GM18868 (cell line): ENCODE data around the gene ARNT2.

Experiments used
- ATAC-seq: cut with Tn5 transposase; IDR thresholded peaks from one replicate; pipeline ENCODE4 v1.9.1; 2021; ENCODE audit warnings: mild to moderate bottlenecking, moderate library complexity; ENCODE audit not compliant: unreplicated experiment

The ARNT2 gene

DNA sequence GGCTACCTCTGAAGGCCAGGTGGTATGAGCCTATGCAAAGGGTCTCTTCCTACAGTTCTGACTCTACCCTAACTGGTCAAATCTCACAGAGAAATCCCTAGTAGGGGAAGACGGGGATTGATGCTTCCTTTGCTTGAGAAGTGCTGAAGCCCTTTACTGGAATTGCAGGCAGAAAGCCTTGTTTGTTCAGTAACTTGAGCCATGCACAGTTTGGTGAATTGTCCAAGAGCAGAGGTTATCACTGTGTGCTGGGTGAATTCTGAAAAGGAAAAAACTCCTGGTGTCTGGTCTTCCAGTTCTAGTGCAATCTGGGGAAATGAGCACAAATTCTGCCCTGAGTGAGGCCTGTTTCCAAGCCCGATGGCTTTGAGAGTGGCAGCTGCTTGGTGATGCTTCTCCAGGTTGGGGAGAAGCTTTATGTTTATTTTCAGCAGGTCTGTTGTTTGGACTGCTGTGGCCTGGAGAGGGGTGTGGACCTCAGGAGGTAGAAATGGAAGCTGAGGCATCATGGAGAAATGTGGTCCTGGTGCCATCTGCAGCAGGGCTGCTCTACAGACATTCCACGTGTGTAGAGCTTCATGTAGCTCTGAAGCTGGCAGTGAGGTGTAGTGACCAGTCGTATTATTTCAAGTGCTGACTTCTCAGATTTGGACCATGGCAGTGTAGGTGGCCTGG lies 60.9 kb downstream of the ARNT2 start:
- ATAC-seq, result no peak

DNA sequence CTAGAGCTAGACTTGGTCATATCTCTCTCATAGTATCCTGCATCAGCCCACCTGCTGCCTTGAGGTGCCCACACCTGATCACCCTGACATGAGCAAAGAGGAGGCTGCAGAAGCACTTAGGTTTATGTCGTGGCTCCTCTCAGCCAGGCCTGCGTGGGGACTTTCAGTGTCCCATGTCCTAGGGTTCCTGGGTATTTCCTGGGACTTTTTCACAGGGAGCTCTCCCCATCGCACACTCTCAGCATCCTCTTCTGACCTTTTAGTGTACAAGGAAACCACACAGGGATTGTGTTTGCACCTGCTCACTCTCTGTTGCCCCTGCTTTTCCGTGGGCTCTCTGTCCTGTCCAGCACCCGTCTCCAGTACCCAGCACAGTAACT lies 61.4 kb downstream of the ARNT2 start:
- ATAC-seq, result no peak

DNA sequence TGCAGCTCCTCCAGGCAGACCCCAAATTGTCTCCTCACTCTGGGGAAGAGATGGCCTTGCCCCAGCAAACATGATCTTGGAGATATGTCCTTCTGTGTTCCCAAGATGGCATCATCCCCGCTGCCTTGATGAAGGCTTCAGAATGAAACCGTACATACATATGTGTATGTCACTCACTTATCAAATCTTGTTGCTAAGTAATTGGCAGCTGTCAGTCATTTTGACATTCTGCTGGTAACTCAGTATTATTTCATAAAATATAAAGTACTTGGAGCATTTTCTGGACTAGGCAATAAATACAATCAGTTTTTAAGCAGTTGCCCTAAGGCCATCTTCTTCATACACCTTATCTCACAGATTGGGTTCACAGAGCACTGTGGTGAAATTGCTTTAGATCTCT lies 62.4 kb downstream of the ARNT2 start:
- no peak for ATAC-seq

DNA sequence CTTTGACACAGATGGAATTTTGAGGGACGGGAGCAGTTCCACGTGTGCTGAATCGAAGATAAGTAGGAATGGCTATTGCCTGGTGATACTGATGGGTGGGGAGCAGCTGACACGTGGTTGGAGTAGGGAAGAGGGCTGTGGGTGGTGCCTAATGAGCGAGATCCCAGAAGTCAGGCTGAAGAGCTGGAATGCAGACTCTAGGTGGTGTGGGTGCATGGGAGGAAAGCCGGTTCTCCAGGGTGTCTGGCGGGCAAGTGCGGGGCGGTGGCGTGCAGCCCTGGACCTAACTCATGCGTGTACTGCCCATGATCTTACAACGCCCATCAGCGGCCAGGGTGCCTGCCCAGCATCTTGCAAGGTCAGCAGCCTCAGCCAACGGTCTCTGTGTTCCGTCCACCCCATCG lies 63.1 kb downstream of the ARNT2 start:
- ATAC-seq, result no peak

DNA sequence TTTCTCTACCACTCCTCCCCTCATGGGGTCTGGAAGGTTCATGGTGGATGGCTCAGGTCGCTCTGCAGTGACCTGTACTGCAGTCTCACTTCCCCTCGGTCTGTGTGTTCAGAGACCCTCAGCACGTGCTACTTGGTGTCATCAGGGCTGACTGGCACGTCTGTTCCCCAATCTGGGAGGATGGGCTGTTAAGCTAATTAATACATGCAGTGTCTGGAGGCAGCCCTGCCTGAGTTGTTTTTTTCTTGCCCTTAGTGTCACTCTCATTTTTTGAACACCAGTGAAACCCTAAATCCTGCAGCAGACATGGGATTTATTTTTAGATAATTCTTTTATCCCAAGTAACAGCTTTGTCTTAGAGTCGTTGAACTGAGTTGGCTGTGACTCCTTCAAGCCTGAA lies 64.6 kb downstream of the ARNT2 start:
- no peak for ATAC-seq

DNA sequence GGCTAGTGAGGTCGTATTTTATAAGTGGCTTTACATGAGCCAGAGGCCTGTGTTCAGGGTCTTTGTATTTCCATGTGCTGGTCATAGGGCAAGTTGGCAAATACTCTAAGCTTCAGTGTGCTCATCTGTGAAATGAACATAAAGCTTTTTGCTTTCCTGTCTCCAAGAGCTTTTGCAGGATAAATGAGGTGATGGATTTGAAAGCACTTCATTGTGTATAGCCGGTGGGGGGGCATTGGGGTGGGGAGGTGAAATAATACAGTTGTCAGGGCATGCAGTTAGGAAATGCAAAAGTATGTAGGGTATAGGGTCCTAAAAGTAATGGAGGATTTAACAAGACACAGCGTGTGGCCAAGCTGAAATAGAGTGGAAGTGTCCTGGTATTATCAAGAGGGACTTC lies 67.7 kb downstream of the ARNT2 start:
- ATAC-seq, result no peak

DNA sequence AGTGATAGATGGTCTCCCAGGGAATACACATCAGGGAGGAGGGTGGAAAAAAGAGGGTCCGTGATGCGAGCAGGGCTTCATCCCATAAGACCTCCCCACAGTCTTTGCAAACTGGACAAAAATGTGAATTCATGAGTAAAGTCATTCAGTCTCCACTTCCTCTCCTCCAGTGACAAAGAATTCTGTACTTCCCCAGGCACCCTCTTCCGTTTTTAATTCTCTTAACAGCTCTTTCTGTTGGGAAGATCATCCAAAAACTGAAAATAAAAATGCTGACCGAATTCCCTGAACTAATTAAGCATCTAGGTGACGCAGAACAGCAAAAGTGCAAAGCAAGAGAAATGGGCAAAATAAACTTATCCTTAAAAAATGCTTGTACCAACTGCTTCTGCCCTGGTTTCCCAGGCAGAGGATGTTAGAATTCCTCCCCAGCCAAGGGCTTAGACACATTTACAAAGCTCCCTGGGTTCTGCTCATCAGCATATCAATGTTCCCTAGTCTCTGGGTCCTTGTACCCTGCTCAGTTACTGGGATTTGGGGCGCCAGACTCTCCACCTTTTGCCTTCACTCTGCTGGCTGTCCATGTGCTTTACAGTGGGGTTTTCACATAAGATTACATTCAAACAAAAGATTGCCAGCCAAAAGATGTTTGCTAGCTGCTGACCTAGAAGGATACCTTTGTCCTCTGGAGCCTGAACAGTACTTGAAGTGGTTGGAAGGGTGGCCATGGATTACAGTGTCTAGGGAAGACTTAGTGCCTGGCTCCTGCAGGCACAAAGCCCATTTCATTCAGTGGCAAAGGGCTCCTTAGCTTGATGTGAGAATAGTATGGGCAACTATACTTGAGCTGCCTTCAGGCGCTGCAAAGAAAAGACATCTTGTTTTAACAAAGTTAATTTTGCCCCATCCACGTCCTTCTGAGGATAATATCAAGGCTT lies 69.4 kb downstream of the ARNT2 start:
- no peak for ATAC-seq

DNA sequence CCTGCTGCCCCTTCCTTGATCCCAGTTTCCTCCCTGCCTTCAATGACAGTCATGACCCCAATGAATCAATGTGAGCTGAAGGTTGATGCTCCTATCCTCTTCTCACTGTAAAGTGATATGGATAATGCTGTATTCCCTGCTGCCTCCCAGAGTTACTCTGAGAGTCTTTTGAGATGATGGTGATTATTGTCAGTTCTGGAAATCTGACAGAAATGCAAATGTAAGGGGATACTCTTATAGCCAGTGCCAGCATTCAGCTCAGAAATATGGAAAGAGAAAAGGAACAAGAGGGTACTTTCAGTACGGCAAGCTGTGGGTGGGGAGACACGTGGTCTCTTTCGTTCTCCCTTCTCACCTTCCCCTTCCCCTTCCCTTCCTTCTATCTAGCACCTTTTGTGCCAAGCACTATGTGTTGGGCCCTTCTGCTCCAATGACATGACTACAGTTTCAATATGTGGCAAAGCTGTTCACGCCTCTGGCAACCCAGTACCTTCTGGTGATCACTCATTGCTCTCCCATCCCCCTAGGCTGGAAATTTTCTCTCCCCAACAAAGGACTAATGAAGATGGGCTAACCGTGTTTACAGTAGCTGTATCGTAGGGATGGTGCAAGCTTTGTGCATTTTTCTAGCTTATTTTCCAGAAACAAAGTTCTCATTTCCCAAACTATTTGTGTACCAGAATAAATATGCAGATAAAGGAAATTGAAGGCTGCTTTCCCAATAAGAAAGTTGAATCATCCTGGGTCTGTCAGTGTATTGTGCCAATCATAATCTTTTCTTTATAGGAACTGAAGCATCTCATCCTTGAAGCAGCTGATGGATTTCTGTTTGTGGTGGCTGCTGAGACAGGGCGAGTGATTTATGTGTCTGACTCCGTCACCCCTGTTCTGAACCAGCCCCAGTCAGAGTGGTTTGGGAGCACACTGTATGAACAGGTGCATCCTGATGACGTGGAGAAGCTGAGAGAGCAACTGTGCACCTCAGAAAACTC lies 70.3 kb downstream of the ARNT2 start:
- no peak for ATAC-seq

DNA sequence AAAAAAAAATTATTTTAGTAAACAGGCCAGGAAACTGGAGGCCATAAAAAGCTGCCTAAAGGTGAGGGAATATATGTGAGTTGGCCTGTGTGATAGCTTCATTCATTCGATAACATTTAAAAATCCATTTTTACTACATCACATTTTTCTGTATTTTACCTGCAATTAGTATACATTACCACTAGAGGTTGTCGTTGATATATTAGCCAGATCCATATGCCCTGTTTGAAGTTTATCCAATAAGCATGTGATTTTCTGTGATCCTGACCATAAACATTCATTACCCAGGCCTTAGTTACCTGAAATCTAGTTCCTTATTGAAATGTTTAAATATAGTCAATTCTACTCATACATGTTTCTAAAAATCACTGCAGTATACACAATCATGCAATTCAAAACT lies 71.4 kb downstream of the ARNT2 start:
- ATAC-seq, result no peak

DNA sequence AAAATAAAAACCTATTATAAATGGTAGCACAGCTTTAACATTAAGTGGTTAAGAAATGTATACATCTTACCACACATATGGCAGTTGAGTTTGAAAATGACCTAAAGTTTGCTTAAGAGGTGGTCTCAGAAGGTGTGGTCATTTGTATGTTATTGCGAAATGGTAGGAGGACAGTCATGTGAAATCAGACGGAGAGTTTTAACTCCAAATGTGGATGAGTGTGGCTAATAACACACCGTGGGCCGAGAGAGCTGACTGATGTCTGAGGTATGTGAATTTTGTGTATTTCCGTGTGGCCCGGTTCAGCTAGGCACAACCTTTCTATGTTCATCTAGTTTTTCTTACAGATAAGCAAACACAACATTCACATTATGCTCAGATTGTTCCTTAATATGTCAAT lies 71.9 kb downstream of the ARNT2 start:
- no peak for ATAC-seq

DNA sequence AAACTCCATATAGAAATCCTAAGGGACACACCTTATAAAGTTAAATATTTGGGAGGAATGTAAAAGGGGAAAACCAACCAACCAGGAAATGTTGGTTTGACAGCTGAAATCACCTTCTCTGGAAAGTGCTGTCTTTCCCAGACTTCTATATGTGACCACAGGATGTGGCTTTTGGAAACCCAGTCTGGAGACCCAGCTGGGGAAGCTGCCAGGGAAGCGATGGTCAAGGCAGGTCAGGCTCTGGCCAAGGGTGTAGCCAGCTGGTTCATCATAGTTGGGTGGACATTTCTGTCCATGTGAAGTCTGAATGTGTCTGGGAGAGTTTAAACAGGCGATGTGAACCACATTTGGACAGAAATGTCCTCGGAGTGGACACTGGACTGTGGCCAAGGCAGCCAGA lies 73.9 kb downstream of the ARNT2 start:
- no peak for ATAC-seq

DNA sequence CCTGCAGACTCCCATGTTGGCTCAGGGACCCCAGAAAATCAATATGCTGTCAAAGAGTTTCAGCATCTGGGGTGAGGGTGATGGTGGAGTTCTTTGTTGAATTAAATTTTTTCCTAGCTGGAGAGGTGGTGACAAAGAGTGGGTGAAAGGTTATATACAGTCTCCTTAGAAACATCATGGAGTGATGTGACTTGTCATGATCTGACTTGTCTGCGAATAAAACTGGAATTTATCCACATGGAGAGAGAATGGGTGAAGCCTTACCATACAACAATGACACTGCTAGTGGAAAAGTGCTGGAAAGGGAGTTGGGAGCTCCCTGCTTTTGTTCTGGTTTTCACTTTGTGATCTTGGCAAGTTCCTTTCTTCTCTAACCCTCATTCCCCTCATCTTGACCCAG lies 75.0 kb downstream of the ARNT2 start:
- no peak for ATAC-seq

DNA sequence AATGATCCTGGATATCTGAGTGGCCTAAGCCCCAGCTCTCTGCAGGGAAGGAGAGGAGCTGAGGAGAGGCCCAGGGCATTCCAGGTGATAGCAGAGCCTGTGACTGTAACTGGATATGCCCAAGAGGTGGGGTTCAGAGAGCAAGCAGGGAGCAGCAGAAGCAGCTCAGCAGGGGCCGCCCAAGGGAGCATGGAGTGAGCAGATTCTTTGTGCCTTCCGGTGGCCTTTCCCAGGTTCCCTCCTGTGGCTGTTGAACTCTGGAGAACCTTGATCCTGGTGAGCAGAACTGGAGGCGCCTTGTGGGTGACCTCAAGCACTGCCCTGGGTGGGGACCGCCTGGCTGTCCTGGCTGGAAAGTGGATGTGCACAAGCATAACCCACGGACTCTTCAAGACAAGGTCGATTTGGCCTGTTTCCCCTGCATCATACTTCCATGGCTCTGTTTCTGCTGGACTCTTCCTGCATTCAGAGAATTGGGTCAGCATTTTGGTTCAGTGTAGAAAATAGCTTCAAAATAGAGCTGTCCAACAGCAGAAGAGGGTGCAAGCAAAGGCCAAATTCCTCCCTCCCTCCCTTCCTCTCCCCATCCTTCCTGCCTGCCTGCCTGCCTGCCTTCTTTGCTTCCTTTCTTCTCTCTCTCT lies 76.1 kb downstream of the ARNT2 start:
- ATAC-seq, result no peak

DNA sequence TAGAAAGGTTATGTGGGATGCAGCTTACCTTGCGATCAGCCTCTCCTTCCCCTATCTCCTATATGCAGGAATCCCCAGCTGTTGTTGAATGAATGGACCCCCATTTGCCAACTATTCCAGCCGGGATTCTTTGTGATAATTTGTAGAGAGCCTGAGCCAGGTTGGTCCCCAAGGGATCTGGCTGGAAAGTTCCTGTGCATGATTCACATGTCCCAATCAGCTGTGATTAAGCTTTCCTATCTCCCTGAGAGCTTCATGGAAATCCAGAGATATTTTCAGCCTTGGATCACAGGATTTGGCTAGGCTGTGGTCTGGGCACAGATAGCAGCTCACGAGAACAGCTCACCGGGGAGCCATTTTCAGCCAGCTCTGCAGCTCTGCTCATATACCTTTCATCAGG lies 76.7 kb downstream of the ARNT2 start:
- ATAC-seq, result no peak

DNA sequence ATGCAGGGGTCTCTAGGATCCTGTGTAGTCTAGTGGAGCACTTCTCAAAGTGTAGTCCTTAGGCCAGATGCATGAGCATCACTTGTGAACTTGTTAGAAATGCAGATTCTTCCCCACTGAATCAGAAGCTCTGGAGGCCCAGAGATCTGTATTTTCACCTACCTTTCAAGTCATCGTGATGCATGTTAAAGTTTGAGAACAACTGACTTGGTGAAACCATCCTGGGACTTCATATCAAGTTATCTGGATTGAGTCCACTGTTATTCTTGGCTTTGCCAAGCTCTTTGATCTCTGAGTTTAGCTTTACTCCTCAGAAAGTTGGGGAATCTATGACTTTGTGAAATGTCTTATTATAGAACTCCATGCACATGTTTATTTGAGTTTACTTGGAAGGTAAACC lies 78.5 kb downstream of the ARNT2 start:
- ATAC-seq, result no peak

DNA sequence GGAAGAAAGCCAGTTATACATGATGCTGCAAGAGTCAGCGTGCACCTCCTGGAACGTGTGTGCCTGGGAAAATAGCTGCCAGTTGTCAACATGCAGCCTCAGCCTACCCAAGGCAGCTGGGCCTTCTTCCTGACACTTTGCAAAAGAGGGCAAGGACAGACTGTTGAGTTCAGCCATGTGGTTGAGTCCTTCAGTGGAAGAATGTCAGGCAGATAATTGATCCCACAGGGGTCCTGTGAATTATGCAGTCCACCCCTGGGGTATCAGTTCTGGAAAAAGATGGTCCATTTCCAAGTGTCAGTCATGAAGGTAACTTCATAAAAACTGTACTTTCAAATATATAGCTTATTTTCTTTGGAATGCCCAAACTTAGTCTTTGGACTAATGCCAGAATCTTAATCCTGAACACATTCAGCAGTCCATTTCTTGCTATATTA lies 79.6 kb downstream of the ARNT2 start:
- no peak for ATAC-seq

DNA sequence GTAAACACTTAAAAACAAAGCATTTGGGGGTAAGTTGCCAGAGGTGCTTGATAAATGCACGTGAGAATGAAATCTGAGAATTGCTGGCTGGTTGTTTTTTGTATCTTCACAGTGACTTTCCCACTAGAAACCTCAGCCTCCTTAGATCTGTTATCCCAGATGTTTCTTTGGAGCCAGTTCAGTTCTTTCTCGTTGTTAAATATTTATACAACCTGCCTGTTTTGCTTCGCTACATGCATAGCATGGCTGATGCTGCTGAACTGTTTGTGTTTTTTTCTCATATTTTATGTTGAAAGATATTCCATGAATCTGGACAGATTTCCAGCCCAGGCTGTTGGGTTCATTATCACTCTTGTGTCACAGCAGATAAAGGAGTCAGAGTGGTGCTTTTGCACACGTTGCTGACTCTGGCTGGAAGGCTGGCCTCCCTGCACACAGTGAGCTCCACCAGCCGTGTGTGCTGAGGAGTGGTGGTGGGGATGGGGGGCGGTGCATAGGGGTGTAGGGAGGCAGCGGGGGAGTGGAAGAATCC lies 80.2 kb downstream of the ARNT2 start:
- no peak for ATAC-seq

DNA sequence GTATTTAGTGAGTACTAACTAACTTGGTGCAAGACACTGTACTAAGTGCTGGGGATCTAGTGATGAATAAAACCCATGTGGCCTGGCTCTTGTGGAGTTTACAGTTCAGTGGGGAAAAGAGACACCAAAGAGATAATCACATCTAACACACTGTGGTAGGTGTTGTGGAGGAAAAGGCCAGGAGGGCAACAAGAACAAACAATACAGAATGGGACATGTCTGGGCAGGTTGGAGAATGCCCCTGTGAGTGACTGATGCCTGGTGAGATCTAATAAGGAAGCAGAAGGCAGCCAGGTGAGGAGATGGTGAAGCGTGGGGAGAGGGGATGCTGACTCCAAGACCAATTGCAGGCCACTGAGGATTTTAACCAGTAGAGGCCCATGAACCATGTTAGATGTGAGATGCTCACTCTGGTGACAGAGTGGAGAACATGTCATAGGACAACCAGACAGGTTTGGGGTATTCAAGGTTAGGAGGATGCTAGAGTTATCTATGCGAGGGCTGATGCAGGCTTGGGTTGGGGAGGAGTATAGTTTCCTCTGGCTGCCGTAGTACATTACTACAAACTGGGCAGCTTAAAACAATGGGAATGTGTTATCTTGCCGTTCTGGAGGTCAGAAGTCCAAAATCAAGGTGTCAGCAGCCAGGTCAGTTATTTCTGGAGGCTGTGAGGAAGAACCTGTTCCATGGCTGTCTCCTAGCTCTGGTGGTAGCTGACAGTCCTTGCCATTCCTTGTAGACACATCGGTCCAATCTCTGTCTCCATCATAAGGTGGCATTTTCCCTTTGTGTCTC lies 81.4 kb downstream of the ARNT2 start:
- no peak for ATAC-seq

DNA sequence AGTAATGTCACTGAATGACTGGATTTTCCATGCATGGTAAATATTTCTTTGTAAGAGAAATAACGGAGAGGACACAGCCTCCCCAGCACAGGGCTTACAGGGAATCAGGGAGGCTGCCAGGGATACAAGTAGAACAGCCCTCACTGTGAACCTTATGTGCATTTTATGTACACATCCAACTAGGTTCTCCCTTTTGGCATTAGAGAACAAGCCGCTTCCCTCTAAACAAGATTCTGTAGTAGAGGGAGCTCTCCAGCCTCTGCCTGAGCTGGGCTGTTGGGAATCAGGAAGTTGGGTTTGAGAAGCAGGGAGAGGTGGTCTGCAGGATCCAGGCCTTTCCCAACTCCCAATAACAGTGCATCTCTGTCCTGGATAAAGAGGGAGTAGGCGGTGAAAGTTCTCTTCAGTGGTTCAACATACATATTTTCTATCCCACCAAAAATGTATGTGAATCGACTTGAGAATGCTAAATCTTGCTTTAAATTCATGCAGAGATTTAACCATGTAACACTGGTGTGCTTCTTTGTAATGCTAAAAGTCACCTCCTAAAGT lies 83.7 kb downstream of the ARNT2 start:
- ATAC-seq, result no peak
